ENCODE results near the gene PLA2G6. TPM values are rescaled to one million over a fixed set of nuclear protein-coding genes. Genes with fewer than 3 reads are reported as not detected.

The PLA2G6 gene
- total and polyA plus RNA-seq, 8 donors: 6.0 to 68.3 (median 25.8) TPM

DNA sequence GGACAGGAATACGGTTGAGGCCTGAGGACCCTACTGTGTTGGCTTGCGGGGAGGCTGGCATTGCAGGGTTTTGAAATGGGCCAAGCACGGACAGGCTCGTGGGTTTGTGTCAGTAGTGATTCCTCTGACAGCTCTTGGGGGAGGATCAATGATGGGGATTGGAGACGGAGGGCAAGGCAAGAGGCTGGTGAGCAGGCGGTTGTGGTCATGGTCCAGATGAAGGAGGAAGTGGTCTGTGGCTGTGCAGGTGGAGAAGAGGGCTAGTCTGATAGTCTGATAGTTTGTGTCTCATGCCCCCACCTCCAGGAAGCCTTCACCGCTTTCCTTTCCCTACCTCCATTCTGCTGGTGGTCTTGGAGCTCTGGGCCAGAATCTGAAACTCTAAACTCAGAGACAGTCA is 23.2 kb upstream of the PLA2G6 start:
- Histone ChIP-seq H3K4me3 (peak overlapping the region in 2 of 4 donors; percentile 69 to 77), H3K27ac (peak overlapping the region; percentile 98 to 100 (median 100)), H3K4me1 (peaks cover 18 to 50% (median 35%) of the 10 kb centered on the region in 4 donors), H3K36me3 (peaks cover 0 to 19% (median 7%) of the 10 kb centered on the region in 4 donors), H3K27me3 (no peaks in the 10 kb centered on the region), H3K9me3 (no peaks in the 10 kb centered on the region)
- peak in 1 of 2 donors; percentile 33 for DNase-seq
- intact Hi-C loops (cut with DNase I; ENCODE audit: low total_unique reads): no loop called here
- WGBS, 5 donors: 57 to 78% (median 72%) methylated on average over 7 of the region's 7 CpGs
- TF ChIP-seq POLR2A (IDR thresholded peaks at IDR 0.05) (no peak), EP300 (IDR thresholded peaks at IDR 0.05) (no peak), CTCF (IDR thresholded peaks at IDR 0.05) (no peak), POLR2AphosphoS5 (IDR thresholded peaks at IDR 0.05) (no peak)

- 87 to 94% (median 89%) methylated on average over 3 of the region's 3 CpGs for WGBS, 5 donors
- Histone ChIP-seq H3K27ac (peak overlapping the region; percentile 98 to 100 (median 100)), H3K4me3 (peak overlapping the region in 3 of 4 donors; percentile 69 to 96 (median 77)), H3K27me3 (no peaks in the 10 kb centered on the region), H3K9me3 (no peaks in the 10 kb centered on the region), H3K36me3 (peaks cover 0 to 19% (median 7%) of the 10 kb centered on the region in 4 donors), H3K4me1 (peaks cover 18 to 48% (median 35%) of the 10 kb centered on the region in 4 donors)
- intact Hi-C loops (cut with DNase I; ENCODE audit: low total_unique reads): no loop called here
- TF ChIP-seq POLR2A (IDR thresholded peaks at IDR 0.05): no peak
- no peak for TF ChIP-seq EP300 (IDR thresholded peaks at IDR 0.05)
- no peak for TF ChIP-seq CTCF (IDR thresholded peaks at IDR 0.05)
- peak in 1 of 2 donors; percentile 32 for DNase-seq
Observed at GRCh38 chr22:38203855-38204514, 22.4 kb upstream of the PLA2G6 start.

GRCh38 chr22:38203090-38203810 is 21.6 kb upstream of the PLA2G6 start:
- Histone ChIP-seq H3K27ac (peak overlapping the region; percentile 98 to 100 (median 100)), H3K9me3 (no peaks in the 10 kb centered on the region), H3K4me1 (peaks cover 18 to 43% (median 34%) of the 10 kb centered on the region in 4 donors), H3K36me3 (peaks cover 0 to 13% (median 4%) of the 10 kb centered on the region in 4 donors), H3K27me3 (no peaks in the 10 kb centered on the region), H3K4me3 (peak overlapping the region; percentile 69 to 96 (median 80))
- TF ChIP-seq POLR2A (IDR thresholded peaks at IDR 0.05) (peak in 2 of 4 donors; percentile 21 to 22), CTCF (IDR thresholded peaks at IDR 0.05) (no peak), POLR2AphosphoS5 (IDR thresholded peaks at IDR 0.05) (peak in 2 of 3 donors; percentile 55 to 76)
- WGBS, 5 donors: 5 to 8% (median 7%) methylated on average over 12 to 19 of the region's 19 CpGs
- DNase-seq: peak; percentile 85 to 88
- intact Hi-C loops (cut with DNase I; ENCODE audit: low total_unique reads): no loop called here

DNA sequence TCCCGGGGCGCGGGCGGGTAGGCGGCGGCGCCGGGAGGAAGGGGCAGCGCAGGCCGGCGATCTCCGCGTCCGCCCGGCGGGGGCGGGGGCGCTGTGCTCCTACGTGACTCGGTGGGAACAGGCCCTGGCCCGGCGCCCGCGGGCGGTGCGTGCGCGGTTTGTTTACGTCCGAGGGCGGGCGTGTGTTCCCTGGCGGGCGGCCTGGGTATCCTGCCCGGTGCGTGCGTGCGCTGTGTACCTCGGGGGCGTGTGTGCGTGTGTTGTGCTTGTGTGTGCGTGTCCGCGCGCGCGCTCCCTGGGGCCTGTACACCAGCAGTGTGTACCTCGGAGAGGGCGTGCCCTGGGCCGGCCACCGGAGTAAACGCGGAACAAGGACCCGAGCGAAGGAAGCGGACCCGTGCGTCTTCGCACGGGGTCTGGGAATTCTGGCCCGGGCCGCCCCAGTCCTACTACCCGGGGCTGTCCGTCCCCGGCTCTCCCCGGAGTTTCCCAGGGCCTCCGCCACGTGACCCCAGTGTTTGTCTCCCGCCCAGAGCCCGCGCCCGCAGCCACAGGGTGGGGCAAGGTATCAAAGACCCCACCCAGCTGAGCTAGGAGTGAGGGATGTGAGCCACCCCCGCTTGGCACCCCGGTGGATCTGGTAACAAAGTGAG is 20.9 kb upstream of the PLA2G6 start:
- Histone ChIP-seq H3K27me3 (no peaks in the 10 kb centered on the region), H3K36me3 (peaks cover 0 to 9% (median 2%) of the 10 kb centered on the region in 4 donors), H3K9me3 (no peaks in the 10 kb centered on the region), H3K27ac (peak overlapping the region; percentile 98 to 100 (median 100)), H3K4me3 (peak overlapping the region; percentile 69 to 96 (median 80)), H3K4me1 (peaks cover 18 to 43% (median 31%) of the 10 kb centered on the region in 4 donors)
- intact Hi-C loops (cut with DNase I; ENCODE audit: low total_unique reads): no loop called here
- TF ChIP-seq POLR2A (IDR thresholded peaks at IDR 0.05): no peak
- peak; percentile 80 to 94 (median 81) for TF ChIP-seq POLR2AphosphoS5 (IDR thresholded peaks at IDR 0.05)
- TF ChIP-seq CTCF (IDR thresholded peaks at IDR 0.05): peak in 3 of 7 experiments; percentile 4 to 40 (median 24)
- peak; percentile 88 for TF ChIP-seq EP300 (IDR thresholded peaks at IDR 0.05)
- DNase-seq: peak; percentile 94 to 97
- 0% methylated on average over 17 to 73 of the region's 74 CpGs for WGBS, 5 donors

Measured in stomach (tissue), 9 donors.